Neural progenitor cell (in vitro differentiated cells): ENCODE data around the gene ABHD4. TPM values are rescaled to one million over a fixed set of nuclear protein-coding genes. Genes with fewer than 3 reads are reported as not detected.
A peak's percentile ranks its signal among the peaks of the same experiment; 100 is the strongest.

Source experiments
- DNase-seq: peaks from one replicate; pipeline ENCODE4 v3.0.0-alpha.2; 2016; ENCODE audit warnings: low spot score
- H2AFZ ChIP-seq: fragments of 200-600 bp; sonication (generic); replicated peaks from 2 replicates; pipeline ENCODE4 v1.6.1; 2016; ENCODE audit warnings: antibody characterized with exemption
- H3F3A ChIP-seq: fragments of 200-600 bp; sonication (generic); 2 replicates; pipeline ENCODE4 v1.6.1; 2016; ENCODE audit warnings: antibody characterized with exemption, low read depth
- H3K27ac ChIP-seq: fragments of 200-600 bp; sonication (generic); 2 replicates; pipeline ENCODE4 v1.5.1; 2016; ENCODE audit warnings: mild to moderate bottlenecking
- H3K27me3 ChIP-seq: fragments of 200-600 bp; sonication (generic); 2 replicates; pipeline ENCODE4 v1.6.1; 2016; ENCODE audit warnings: mild to moderate bottlenecking, moderate library complexity
- H3K36me3 ChIP-seq: fragments of 200-600 bp; sonication (generic); 2 replicates; pipeline ENCODE4 v1.5.1; 2016
- H3K4me1 ChIP-seq: fragments of 200-600 bp; sonication (generic); 2 replicates; pipeline ENCODE4 v1.6.1; 2016; ENCODE audit warnings: mixed run types
- H3K4me2 ChIP-seq: fragments of 200-600 bp; sonication (generic); 2 replicates; pipeline ENCODE4 v1.6.1; 2016
- H3K4me3 ChIP-seq: fragments of 200-600 bp; sonication (generic); 2 replicates; pipeline ENCODE4 v1.5.1; 2016
- H3K79me2 ChIP-seq: fragments of 200-600 bp; sonication (generic); 2 replicates; pipeline ENCODE4 v1.6.1; 2016; ENCODE audit warnings: low read depth
- H3K9ac ChIP-seq: fragments of 200-600 bp; sonication (generic); 2 replicates; pipeline ENCODE4 v1.6.1; 2016
- H3K9me3 ChIP-seq: fragments of 200-600 bp; sonication (generic); 2 replicates; pipeline ENCODE4 v1.5.1; 2016; ENCODE audit warnings: low read depth
- H4K20me1 ChIP-seq: fragments of 200-600 bp; sonication (generic); 2 replicates; pipeline ENCODE4 v1.6.1; 2016; ENCODE audit warnings: low read depth
- H3K27ac Mint-ChIP-seq: 3 replicates; pipeline ENCODE4 v1.8.0; 2021; ENCODE audit warnings: mixed read lengths
- H3K27me3 Mint-ChIP-seq: 2 replicates; pipeline ENCODE4 v1.8.0; 2022; ENCODE audit warnings: low read depth, mild to moderate bottlenecking, inconsistent platforms, moderate library complexity, mixed read lengths; ENCODE audit not compliant: insufficient read depth
- H3K36me3 Mint-ChIP-seq: 3 replicates; pipeline ENCODE4 v1.8.0; 2021; ENCODE audit warnings: mixed read lengths
- H3K4me1 Mint-ChIP-seq: 3 replicates; pipeline ENCODE4 v1.8.0; 2021; ENCODE audit warnings: mixed read lengths
- H3K4me3 Mint-ChIP-seq: 3 replicates; pipeline ENCODE4 v1.8.0; 2021; ENCODE audit warnings: mild to moderate bottlenecking, moderate library complexity, mixed read lengths
- H3K9me3 Mint-ChIP-seq: 3 replicates; pipeline ENCODE4 v1.8.0; 2020; ENCODE audit warnings: mixed read lengths
- CTCF ChIP-seq: fragments of 200-600 bp; sonication (generic); IDR thresholded peaks from 2 replicates; pipeline ENCODE4 v1.5.1; 2017; ENCODE audit warnings: antibody characterized with exemption, mild to moderate bottlenecking
- EZH2 ChIP-seq: fragments of 200-600 bp; sonication (generic); IDR thresholded peaks from 2 replicates; pipeline ENCODE4 v1.6.1; 2017; ENCODE audit warnings: antibody characterized with exemption, mild to moderate bottlenecking, moderate library complexity
- EZH2phosphoT487 ChIP-seq: fragments of 200-600 bp; sonication (generic); IDR thresholded peaks from 2 replicates; pipeline ENCODE4 v1.6.1; 2017; ENCODE audit warnings: antibody characterized with exemption
- total RNA-seq: library from RNA; depleted of rRNA; stranded (reverse); fragments of >200 nt; gene quantifications from 2 replicates; pipeline ENCODE4 v1.2.3, GENCODE V29; 2015; ENCODE audit warnings: low replicate concordance

The ABHD4 gene
- total RNA-seq, 1 donor from 2014 or later = 9.3 TPM

GRCh38 chr14:22600027-22600426 is 1.9 kb downstream of the ABHD4 start:
- peaks cover 18% of the 10 kb centered on the region for H3F3A ChIP-seq
- no peaks in the 10 kb centered on the region for H3K9me3 ChIP-seq
- H3K27ac Mint-ChIP-seq = no peak overlapping the region
- H3K9ac ChIP-seq = no peak overlapping the region
- peaks cover 17% of the 10 kb centered on the region for H3K79me2 ChIP-seq
- no peak overlapping the region for H3K4me2 ChIP-seq
- TF ChIP-seq EZH2 (no peak), CTCF (no peak), EZH2phosphoT487 (no peak)
- no peak overlapping the region for H3K4me3 ChIP-seq
- peaks cover 5% of the 10 kb centered on the region for H4K20me1 ChIP-seq
- no peak overlapping the region for H3K27ac ChIP-seq
- H2AFZ ChIP-seq = no peak overlapping the region
- no peaks in the 10 kb centered on the region for H3K27me3 ChIP-seq
- peaks cover 14% of the 10 kb centered on the region for H3K4me1 ChIP-seq
- H3K36me3 ChIP-seq = no peaks in the 10 kb centered on the region
- DNase-seq = no peak
- peaks cover 7% of the 10 kb centered on the region for H3K27me3 Mint-ChIP-seq
- peaks cover 19% of the 10 kb centered on the region for H3K36me3 Mint-ChIP-seq
- peaks cover 16% of the 10 kb centered on the region for H3K4me1 Mint-ChIP-seq
- peak overlapping the region; percentile 24 for H3K4me3 Mint-ChIP-seq
- no peaks in the 10 kb centered on the region for H3K9me3 Mint-ChIP-seq

DNA sequence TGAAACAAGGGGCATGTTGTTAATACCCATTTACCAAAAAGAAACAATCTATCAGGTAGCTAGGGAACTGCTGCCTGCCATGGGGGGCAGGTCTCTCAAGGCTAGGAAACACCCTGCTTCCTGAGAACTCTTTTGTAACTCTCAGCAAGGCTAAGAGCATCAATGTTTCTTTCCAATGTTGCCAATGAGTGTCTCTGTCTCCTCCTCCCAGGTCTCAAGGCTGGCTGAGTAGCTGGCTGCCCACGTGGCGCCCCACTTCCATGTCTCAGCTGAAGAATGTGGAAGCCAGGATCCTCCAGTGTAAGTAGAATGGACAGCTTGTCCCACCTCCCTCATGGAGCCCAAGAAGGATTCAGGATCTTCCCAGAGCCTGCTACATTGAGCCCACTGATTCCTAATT is 3.4 kb downstream of the ABHD4 start:
- Mint-ChIP-seq H3K9me3 (no peaks in the 10 kb centered on the region), H3K27ac (no peak overlapping the region), H3K36me3 (peaks cover 19% of the 10 kb centered on the region), H3K27me3 (peaks cover 4% of the 10 kb centered on the region), H3K4me1 (peaks cover 16% of the 10 kb centered on the region), H3K4me3 (no peak overlapping the region)
- no peak for TF ChIP-seq CTCF
- no peak for TF ChIP-seq EZH2
- TF ChIP-seq EZH2phosphoT487 = no peak
- H3K9me3 ChIP-seq = no peaks in the 10 kb centered on the region
- H3K4me2 ChIP-seq = no peak overlapping the region
- H2AFZ ChIP-seq = no peak overlapping the region
- H3F3A ChIP-seq = peaks cover 18% of the 10 kb centered on the region
- no peaks in the 10 kb centered on the region for H3K36me3 ChIP-seq
- peaks cover 17% of the 10 kb centered on the region for H3K79me2 ChIP-seq
- no peaks in the 10 kb centered on the region for H3K27me3 ChIP-seq
- no peak overlapping the region for H3K9ac ChIP-seq
- no peak overlapping the region for H3K27ac ChIP-seq
- no peak overlapping the region for H3K4me3 ChIP-seq
- no peak for DNase-seq
- peaks cover 14% of the 10 kb centered on the region for H3K4me1 ChIP-seq
- H4K20me1 ChIP-seq = peaks cover 5% of the 10 kb centered on the region

- peaks cover 4% of the 10 kb centered on the region for H3K27me3 Mint-ChIP-seq
- H3K4me3 ChIP-seq = no peak overlapping the region
- H4K20me1 ChIP-seq = peaks cover 5% of the 10 kb centered on the region
- peaks cover 17% of the 10 kb centered on the region for H3K79me2 ChIP-seq
- H3K27ac ChIP-seq = no peak overlapping the region
- no peak overlapping the region for H3K9ac ChIP-seq
- no peak overlapping the region for H3K4me2 ChIP-seq
- H3K27me3 ChIP-seq = no peaks in the 10 kb centered on the region
- no peak overlapping the region for H3K27ac Mint-ChIP-seq
- TF ChIP-seq CTCF (no peak), EZH2 (no peak), EZH2phosphoT487 (no peak)
- no peak overlapping the region for H3K4me3 Mint-ChIP-seq
- H3K4me1 Mint-ChIP-seq = peaks cover 16% of the 10 kb centered on the region
- H3F3A ChIP-seq = peaks cover 18% of the 10 kb centered on the region
- H3K4me1 ChIP-seq = peaks cover 14% of the 10 kb centered on the region
- no peak for DNase-seq
- no peaks in the 10 kb centered on the region for H3K9me3 ChIP-seq
- H3K36me3 Mint-ChIP-seq = peaks cover 19% of the 10 kb centered on the region
- H3K9me3 Mint-ChIP-seq = no peaks in the 10 kb centered on the region
- H3K36me3 ChIP-seq = peaks cover 3% of the 10 kb centered on the region
- no peak overlapping the region for H2AFZ ChIP-seq
These were observed 3.9 kb downstream of the ABHD4 start for GRCh38 chr14:22601996-22602395.
